H1 (cell line): Measurements from ENCODE around the gene AKAP12. TPM values are rescaled to one million over a fixed set of nuclear protein-coding genes. Genes with fewer than 3 reads are reported as not detected.
"Not testable (repeated sequence)": the region's sequence is repeated elsewhere in the genome, so short reads cannot be mapped to it uniquely, and the experiment has no call there.

Experiments
- CTCF ChIA-PET: fragments of 300-600 bp; sonication (Branson Sonifier 250); formaldehyde crosslinking; loops from one replicate; lab custom pipeline; 2021; ENCODE audit not compliant: partially characterized antibody; lab: Charles Lee
- POLR2A ChIA-PET: fragments of 300-600 bp; sonication (Branson Sonifier 250); formaldehyde crosslinking; loops from one replicate; lab custom pipeline; 2021; ENCODE audit warnings: inconsistent platforms; ENCODE audit not compliant: partially characterized antibody; lab: Charles Lee
- DNase-seq, 2 experiments: peaks; one replicate each; pipeline versions ENCODE4 v3.0.0 to v3.0.0-alpha.2; 2010 to 2022; ENCODE audit warnings: low spot score in 2 of 2, low read depth in 1 of 2, mixed read lengths in 1 of 2
- FAIRE-seq: peaks from 2 replicates; lab custom pipeline; 2011; peaks lifted over from hg19 to GRCh38; lab: Jason Lieb, UNC
- H2AFZ ChIP-seq: 2 replicates; pipeline ENCODE4 v1.8.1; 2012; ENCODE audit warnings: low read length, inconsistent platforms
- H2AK5ac ChIP-seq: 2 replicates; pipeline ENCODE4 v1.6.1; 2013; ENCODE audit warnings: low read depth, low read length
- H2BK120ac ChIP-seq: replicated peaks from 2 replicates; pipeline ENCODE3; 2013; ENCODE audit warnings: low read depth, low read length, inconsistent platforms
- H2BK12ac ChIP-seq: 2 replicates; pipeline ENCODE4 v1.6.1; 2013; ENCODE audit warnings: low read depth, low read length
- H2BK15ac ChIP-seq: 2 replicates; pipeline ENCODE4 v1.6.1; 2013; ENCODE audit warnings: low read length
- H2BK20ac ChIP-seq: 2 replicates; pipeline ENCODE4 v1.6.1; 2013; ENCODE audit warnings: low read length
- H2BK5ac ChIP-seq: 2 replicates; pipeline ENCODE4 v1.6.1; 2013; ENCODE audit warnings: low read depth, low read length
- H3K14ac ChIP-seq: 2 replicates; pipeline ENCODE4 v1.6.1; 2013; ENCODE audit warnings: inconsistent platforms; ENCODE audit not compliant: insufficient read length
- H3K18ac ChIP-seq: 2 replicates; pipeline ENCODE4 v1.6.1; 2013; ENCODE audit warnings: low read length; ENCODE audit errors: extremely low read depth
- H3K23ac ChIP-seq: 2 replicates; pipeline ENCODE4 v1.6.1; 2013; ENCODE audit warnings: inconsistent platforms; ENCODE audit not compliant: insufficient read length
- H3K23me2 ChIP-seq: 2 replicates; pipeline ENCODE4 v1.6.1; 2013; ENCODE audit warnings: low read depth, low read length
- H3K27ac ChIP-seq: 2 replicates; pipeline ENCODE4 v1.6.1; 2011; ENCODE audit warnings: low read depth, low read length, inconsistent platforms
- H3K27me3 ChIP-seq, 4 experiments: replicated peaks in 1 of 4; 1 replicate in 1 of 4; 2 replicates in 3 of 4; pipeline versions ENCODE4 v1.6.1 to v1.8.1; 2011 to 2013; ENCODE audit warnings: low read length in 3 of 4, mild to moderate bottlenecking in 3 of 4, inconsistent platforms in 2 of 4, mixed read lengths in 2 of 4, moderate library complexity in 1 of 4; ENCODE audit not compliant: control insufficient read depth in 3 of 4, insufficient read depth in 3 of 4; ENCODE audit errors: extremely low read depth in 1 of 4
- H3K36me3 ChIP-seq, 4 experiments: 2 replicates each; pipeline versions ENCODE4 v1.6.1 to v1.8.1; 2011 to 2013; ENCODE audit warnings: mild to moderate bottlenecking in 4 of 4, low read length in 3 of 4, moderate library complexity in 2 of 4, control low read depth in 1 of 4, inconsistent platforms in 1 of 4; ENCODE audit not compliant: insufficient read depth in 4 of 4, control insufficient read depth in 2 of 4
- H3K4ac ChIP-seq: replicated peaks from 2 replicates; pipeline ENCODE3; 2013; ENCODE audit warnings: low read length, low read depth, mixed read lengths, inconsistent platforms; ENCODE audit not compliant: insufficient read length
- H3K4me1 ChIP-seq, 4 experiments: replicated peaks in 1 of 4; 1 replicate in 1 of 4; 2 replicates in 3 of 4; pipeline versions ENCODE4 v1.6.1 to v1.8.1; 2011 to 2013; ENCODE audit warnings: low read length in 3 of 4, inconsistent platforms in 2 of 4, mixed read lengths in 1 of 4; ENCODE audit not compliant: insufficient read depth in 4 of 4, control insufficient read depth in 3 of 4
- H3K4me2 ChIP-seq, 2 experiments: 2 replicates each; pipeline versions ENCODE4 v1.6.1 to v1.8.1; 2011 to 2013; ENCODE audit warnings: low read depth in 2 of 2, low read length in 2 of 2, control low read depth in 1 of 2, inconsistent platforms in 1 of 2, mild to moderate bottlenecking in 1 of 2; ENCODE audit not compliant: insufficient read depth in 1 of 2
- H3K4me3 ChIP-seq, 4 experiments: fragments of 200-600, 300-600 bp in 1 of 4; sonication (generic), shearing (Covaris generic), sonication (Bioruptor Twin) in 1 of 4; 2 replicates each; pipeline versions ENCODE4 v1.5.1 to v1.8.1; 2011 to 2016; ENCODE audit warnings: low read length in 4 of 4, low read depth in 3 of 4, control low read depth in 2 of 4, inconsistent platforms in 2 of 4, mild to moderate bottlenecking in 2 of 4, mixed read lengths in 1 of 4, moderate library complexity in 1 of 4; ENCODE audit not compliant: insufficient read depth in 2 of 4; ENCODE audit errors: extremely low read depth in 1 of 4
- H3K56ac ChIP-seq: replicated peaks from 2 replicates; pipeline ENCODE3; 2013; ENCODE audit warnings: low read depth, mild to moderate bottlenecking, mixed read lengths, low read length, inconsistent platforms; ENCODE audit not compliant: insufficient read length
- H3K79me1 ChIP-seq: 2 replicates; pipeline ENCODE4 v1.6.1; 2013; ENCODE audit warnings: low read depth, low read length, control low read depth
- H3K79me2 ChIP-seq, 2 experiments: 2 replicates each; pipeline versions ENCODE4 v1.6.1 to v1.8.1; 2012 to 2013; ENCODE audit warnings: low read length in 2 of 2, mild to moderate bottlenecking in 2 of 2, inconsistent platforms in 1 of 2; ENCODE audit not compliant: insufficient read depth in 2 of 2, control insufficient read depth in 1 of 2
- H3K9ac ChIP-seq, 4 experiments: replicated peaks in 1 of 4; 1 replicate in 1 of 4; 2 replicates in 3 of 4; pipeline versions ENCODE4 v1.6.1 to v1.8.1; 2011 to 2013; ENCODE audit warnings: low read depth in 3 of 4, low read length in 3 of 4, control low read depth in 2 of 4, mild to moderate bottlenecking in 2 of 4, moderate library complexity in 2 of 4, inconsistent platforms in 1 of 4; ENCODE audit errors: extremely low read depth in 1 of 4
- H3K9me3 ChIP-seq, 2 experiments: 2 replicates each; pipeline versions ENCODE4 v1.6.1 to v1.8.1; 2012 to 2013; ENCODE audit warnings: mild to moderate bottlenecking in 2 of 2, moderate library complexity in 2 of 2, control low read depth in 1 of 2, inconsistent platforms in 1 of 2, low read depth in 1 of 2, low read length in 1 of 2, mixed read lengths in 1 of 2; ENCODE audit not compliant: insufficient read depth in 2 of 2
- H4K20me1 ChIP-seq, 2 experiments: replicated peaks in 1 of 2; 2 replicates each; pipeline versions ENCODE3 to v1.8.1; 2011 to 2013; ENCODE audit warnings: inconsistent platforms in 2 of 2, low read length in 2 of 2, mild to moderate bottlenecking in 1 of 2; ENCODE audit not compliant: insufficient read depth in 2 of 2, control insufficient read depth in 1 of 2
- H4K5ac ChIP-seq: 2 replicates; pipeline ENCODE4 v1.6.1; 2013; ENCODE audit warnings: low read length, low read depth, mixed read lengths, inconsistent platforms; ENCODE audit not compliant: insufficient read length
- H4K8ac ChIP-seq: 2 replicates; pipeline ENCODE4 v1.8.0; 2013; ENCODE audit warnings: mild to moderate bottlenecking, moderate library complexity, low read length, inconsistent platforms; ENCODE audit not compliant: insufficient read depth; ENCODE audit errors: extremely low read depth
- H4K91ac ChIP-seq: replicated peaks from 2 replicates; pipeline ENCODE3; 2013; ENCODE audit warnings: low read length, mixed read lengths, inconsistent platforms; ENCODE audit not compliant: insufficient read length
- WGBS, 2 experiments: shearing (Covaris generic) in 1 of 2; methylation state at CpG; one replicate each; pipeline versions ENCODE4 v1.1.6 to v1.1.7; 2013 to 2015; ENCODE audit warnings: low lambda C conversion rate in 2 of 2, mixed read lengths in 2 of 2, inconsistent platforms in 1 of 2, low coverage in 1 of 2, missing lambda C conversion rate in 1 of 2; ENCODE audit not compliant: insufficient replicate concordance in 2 of 2, insufficient coverage in 1 of 2, insufficient read length in 1 of 2; ENCODE audit errors: extremely low coverage in 1 of 2, missing lambda C conversion rate in 1 of 2; 5-methylcytosine and 5-hydroxymethylcytosine counted together
- polyA plus RNA-seq, 7 experiments: library from polyadenylated mRNA; depleted of rRNA in 3 of 7; stranded (reverse) in 5 of 7; unstranded in 2 of 7; fragments of >200 nt in 5 of 7; fragments of 200-250 nt in 2 of 7; gene quantifications; 1 replicate in 5 of 7; 2 replicates in 1 of 7; 4 replicates in 1 of 7; pipeline versions ENCODE4 v1.2.1 to v1.2.3, GENCODE V29; 2011 to 2013; ENCODE audit warnings: missing spikeins in 2 of 7, mixed read lengths in 2 of 7
- total RNA-seq: library from RNA; stranded (reverse); fragmentation: NEBNext Ultra II Directional; extraction: Animal tissue kit (Norgen Biotek cat#: 25700); gene quantifications from 2 replicates; pipeline ENCODE4 v1.2.1, GENCODE V29; 2021

The AKAP12 gene
- total and polyA plus RNA-seq, 2 of the 8 experiments (the other 6 are each of a cell fraction or from before 2014, with no cell fraction given) = 14.6 to 79.2 TPM

DNA sequence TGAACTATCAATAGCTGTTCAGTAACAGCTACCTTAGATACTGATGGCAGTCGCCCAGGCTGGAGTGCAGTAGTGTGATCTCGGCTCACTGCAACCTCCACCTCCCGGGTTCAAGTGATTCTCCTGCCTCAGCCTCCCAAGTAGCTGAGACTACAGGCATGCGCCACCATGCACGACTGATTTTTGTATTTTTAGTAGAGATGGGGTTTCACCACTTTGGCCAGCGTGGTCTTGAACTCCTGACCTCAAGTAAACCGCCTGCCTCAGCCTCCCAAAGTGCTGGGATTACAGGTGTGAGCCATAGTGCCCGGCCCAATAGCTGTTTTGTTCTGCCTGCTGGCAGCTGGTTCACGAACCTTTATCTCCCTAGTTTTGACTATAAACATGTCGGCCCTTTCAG lies 103.0 kb downstream of the AKAP12 start:
- H3K23ac ChIP-seq, H2BK20ac ChIP-seq, H4K20me1 ChIP-seq, H2BK12ac ChIP-seq, H2BK15ac ChIP-seq, H3K4me1 ChIP-seq, H3K27me3 ChIP-seq, H3K4ac ChIP-seq, H3K14ac ChIP-seq, H3K56ac ChIP-seq, H3K4me3 ChIP-seq, H4K91ac ChIP-seq, H3K23me2 ChIP-seq, H4K5ac ChIP-seq, H3K4me2 ChIP-seq, H2BK5ac ChIP-seq, H3K27ac ChIP-seq, H2AK5ac ChIP-seq, H2BK120ac ChIP-seq, H3K36me3 ChIP-seq, H3K79me1 ChIP-seq, POLR2A ChIA-PET, H4K8ac ChIP-seq, H3K79me2 ChIP-seq, H3K9me3 ChIP-seq, FAIRE-seq, H3K9ac ChIP-seq, H2AFZ ChIP-seq, H3K18ac ChIP-seq, DNase-seq: not testable (repeated sequence)
- CTCF ChIA-PET = interaction anchor here (0.5 to 1.8 kb wide), 3 partner anchors 8 to 114 kb away, joined by 5 to 6 read pairs (median 5); no protein-coding TSS in a partner anchor
- 95% methylated on average over 10 of the region's 10 CpGs; no CpG with 5 or more reads in 1 of the 2 experiments for WGBS, 2 experiments
